ENCODE measurements around the gene EFNB3. TPM values are rescaled to one million over a fixed set of nuclear protein-coding genes. Genes with fewer than 3 reads are reported as not detected.

Gene EFNB3
- total and polyA plus RNA-seq, 2 of the 4 experiments (the other 2 are of a cell fraction): 0.54 to 2.0 TPM

GRCh38 chr17:7655541-7655840 is 49.5 kb upstream of the EFNB3 start:
- no peaks in the 10 kb centered on the region for H3K36me3 ChIP-seq (ENCODE audit: control insufficient read depth, insufficient read depth, low read length)
- no peak overlapping the region for H2AK5ac ChIP-seq (ENCODE audit: low read depth, low read length)
- no peak overlapping the region for H2AK9ac ChIP-seq (replicated peaks; ENCODE audit: low read depth, low read length, poor library complexity)
- TF ChIP-seq SMC3 (IDR thresholded peaks at IDR 0.05; ENCODE audit: low read depth, low read length): no peak
- H3K14ac ChIP-seq (replicated peaks; ENCODE audit: low read depth, low read length): no peak overlapping the region
- no peak overlapping the region for H3K9ac ChIP-seq (ENCODE audit: low read depth, low read length)
- H3K27ac ChIP-seq (ENCODE audit: insufficient read depth, low read length): no peak overlapping the region
- no peak overlapping the region for H3K4ac ChIP-seq (ENCODE audit: low read depth, low read length)
- H3K23ac ChIP-seq (ENCODE audit: low read depth, low read length): no peak overlapping the region
- H3K56ac ChIP-seq (ENCODE audit: extremely low read depth, insufficient read depth, low read length): no peak overlapping the region
- in situ Hi-C loops (cut with MboI; ENCODE audit: low sequenced_read_pairs) (no loop called here), intact Hi-C loops (cut with micrococcal nuclease) (no loop called here), dilution Hi-C loops (cut with HindIII; ENCODE audit: low sequenced_read_pairs, unreplicated experiment) (no loop called here)
- no peak overlapping the region for H2BK15ac ChIP-seq (ENCODE audit: low read depth, low read length)
- no peak overlapping the region for H3K18ac ChIP-seq (ENCODE audit: low read depth, low read length)
- H4K20me1 ChIP-seq (ENCODE audit: insufficient read depth, low read length): no peaks in the 10 kb centered on the region; the same call in none of the 2 replicates
- H2BK20ac ChIP-seq (ENCODE audit: low read depth, low read length): no peak overlapping the region
- ChIA-PET POLR2A (ENCODE audit: unreplicated experiment) (interaction anchor here (0.5 kb wide), 1 partner anchor 48 kb away, joined by 4 read pairs; no protein-coding TSS in a partner anchor), CTCF (no interaction called here)
- no peak overlapping the region for H3K4me3 ChIP-seq (ENCODE audit: insufficient read depth, low read depth, low read length)
- no peaks in the 10 kb centered on the region; the same call in 1 of the 2 replicates for H3K9me3 ChIP-seq (ENCODE audit: control insufficient read depth, insufficient read depth, low read length)
- WGBS, 2 experiments (ENCODE audit: extremely low coverage in 2 of 2, insufficient read length in 1 of 2): 100% methylated on average over 10 of the region's 17 CpGs; no CpG with 5 or more reads in 1 of the 2 experiments
- no peak overlapping the region for H2BK5ac ChIP-seq (ENCODE audit: low read depth, low read length, poor library complexity, severe bottlenecking)
- H4K8ac ChIP-seq (ENCODE audit: low read depth in 2 of 2, low read length in 2 of 2): no peak overlapping the region
- H3K9me1 ChIP-seq (ENCODE audit: insufficient read depth, low read length): no peaks in the 10 kb centered on the region
- peaks cover 6% of the 10 kb centered on the region; the same call in 1 of the 2 replicates for H3K4me1 ChIP-seq (ENCODE audit: control insufficient read depth, insufficient read depth, low read length)
- H3K79me1 ChIP-seq (ENCODE audit: low read depth in 1 of 2, low read length in 2 of 2): no peaks in the 10 kb centered on the region
- H4K91ac ChIP-seq (ENCODE audit: insufficient read depth, low read depth, low read length): no peak overlapping the region
- no peak for DNase-seq
- no peak overlapping the region for H2BK120ac ChIP-seq (ENCODE audit: low read depth, low read length)
- ATAC-seq (ENCODE audit: low read depth): no peak
- BruUV-seq (replicated peaks): no TSS peak
- H2AFZ ChIP-seq (replicated peaks; ENCODE audit: low read length, poor library complexity): no peak overlapping the region
- no peak overlapping the region for H4K5ac ChIP-seq (ENCODE audit: low read depth, low read length)
- peaks cover 49% of the 10 kb centered on the region for H3K27me3 ChIP-seq (ENCODE audit: control insufficient read depth, insufficient read depth, low read length)
- H3K4me2 ChIP-seq (ENCODE audit: low read depth, low read length): no peak overlapping the region
